ENCODE data around the gene EIF3F.

EIF3F gene

DNA sequence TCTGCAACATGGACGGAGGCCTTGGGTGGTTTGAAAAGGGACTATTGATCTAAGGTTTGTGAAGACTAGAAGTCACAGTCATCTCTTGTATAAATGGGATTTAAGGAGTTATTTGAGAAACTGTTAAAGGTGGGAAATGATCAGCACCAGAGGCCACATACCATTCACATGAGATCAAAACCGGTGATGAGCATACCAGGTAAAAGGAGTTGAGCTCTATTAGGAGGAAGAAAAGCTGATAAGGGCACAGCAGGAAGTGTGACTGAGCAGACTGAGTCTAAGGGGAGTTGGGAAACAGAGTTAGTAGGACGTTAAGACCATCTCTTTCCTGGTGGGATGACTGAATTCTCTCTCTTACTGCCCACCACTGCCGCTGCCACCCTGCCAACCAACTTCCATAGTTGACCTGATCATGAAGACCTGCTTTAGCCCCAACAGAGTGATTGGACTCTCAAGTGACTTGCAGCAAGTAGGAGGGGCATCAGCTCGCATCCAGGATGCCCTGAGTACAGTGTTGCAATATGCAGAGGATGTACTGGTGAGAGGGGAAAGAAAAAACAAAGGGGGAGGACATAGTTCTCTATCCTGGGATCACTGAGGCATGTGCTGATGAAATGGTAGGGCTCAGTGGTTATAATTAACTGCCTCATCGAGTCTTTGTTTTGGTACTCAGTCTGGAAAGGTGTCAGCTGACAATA is 7.6 kb downstream of the EIF3F start:
- no peak for DNase-seq

DNA sequence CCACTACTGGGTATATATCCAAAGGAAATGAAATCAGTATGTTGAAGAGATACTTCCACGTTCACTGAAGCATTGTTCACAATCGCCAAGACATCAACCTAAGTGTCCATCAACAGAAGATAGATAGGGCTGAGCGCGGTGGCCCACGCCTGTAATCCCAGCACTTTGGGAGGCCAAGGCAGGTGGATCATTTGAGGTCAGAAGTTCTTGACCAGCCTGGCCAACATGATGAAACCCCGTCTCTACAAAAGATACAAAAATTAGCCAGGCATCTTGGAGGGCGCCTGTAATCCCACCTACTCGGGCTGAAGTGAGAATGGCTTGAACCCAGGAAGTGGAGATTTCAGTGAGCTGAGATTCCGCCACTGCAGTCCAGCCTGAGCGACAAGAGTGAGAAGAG is 12.7 kb downstream of the EIF3F start:
- DNase-seq = no peak

DNA sequence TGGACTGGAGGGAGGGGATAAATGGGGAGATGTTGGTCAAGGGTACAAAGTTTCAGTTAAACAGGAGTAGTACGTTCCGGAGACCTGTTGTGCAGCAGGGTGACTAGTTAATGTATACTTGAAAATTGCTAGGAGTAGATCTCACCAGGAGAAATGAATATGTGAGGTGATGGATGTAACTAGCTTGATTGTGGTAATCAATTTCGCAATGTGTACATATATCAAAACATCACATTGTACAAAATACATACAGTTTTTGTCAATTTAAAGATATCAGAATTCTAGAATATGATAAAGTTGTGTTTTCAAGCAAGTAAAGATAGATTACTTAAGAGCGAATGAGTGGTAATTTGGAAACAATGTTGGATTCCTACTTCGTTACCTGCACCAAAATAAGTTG is 13.3 kb downstream of the EIF3F start:
- DNase-seq = no peak

- DNase-seq = no peak
Measured at GRCh38 chr11:8002676-8003075, 15.5 kb downstream of the EIF3F start.

DNA sequence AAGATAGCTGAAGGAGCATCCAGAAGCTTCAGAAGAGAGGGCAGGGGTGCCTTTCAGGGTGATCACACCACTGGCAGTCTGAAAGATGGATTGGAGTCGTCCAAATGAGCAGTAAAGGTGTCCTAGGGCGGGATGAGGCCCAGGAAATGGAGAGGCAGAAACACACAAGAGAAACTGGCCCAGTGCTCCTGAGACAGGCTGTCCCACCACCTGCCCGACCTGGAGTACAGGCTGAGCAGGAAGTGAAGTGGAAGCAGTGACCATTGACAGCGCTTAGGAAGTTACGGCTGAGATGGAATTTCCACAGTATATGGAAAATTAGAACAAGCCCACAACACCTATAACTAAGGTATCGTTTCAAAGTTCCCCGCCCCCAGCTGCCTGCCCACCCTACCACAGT is 16.1 kb downstream of the EIF3F start:
- DNase-seq = no peak

GRCh38 chr11:8004008-8004407 is 16.9 kb downstream of the EIF3F start:
- DNase-seq = no peak

- DNase-seq = no peak
Measured at GRCh38 chr11:8005556-8005955, 18.4 kb downstream of the EIF3F start.

- DNase-seq = peak in 31 of 51 donors; percentile 3 to 73 (median 39)
Measured at GRCh38 chr11:8006349-8006977, 19.3 kb downstream of the EIF3F start.

GRCh38 chr11:8008212-8008611 is 21.1 kb downstream of the EIF3F start:
- no peak for DNase-seq

DNA sequence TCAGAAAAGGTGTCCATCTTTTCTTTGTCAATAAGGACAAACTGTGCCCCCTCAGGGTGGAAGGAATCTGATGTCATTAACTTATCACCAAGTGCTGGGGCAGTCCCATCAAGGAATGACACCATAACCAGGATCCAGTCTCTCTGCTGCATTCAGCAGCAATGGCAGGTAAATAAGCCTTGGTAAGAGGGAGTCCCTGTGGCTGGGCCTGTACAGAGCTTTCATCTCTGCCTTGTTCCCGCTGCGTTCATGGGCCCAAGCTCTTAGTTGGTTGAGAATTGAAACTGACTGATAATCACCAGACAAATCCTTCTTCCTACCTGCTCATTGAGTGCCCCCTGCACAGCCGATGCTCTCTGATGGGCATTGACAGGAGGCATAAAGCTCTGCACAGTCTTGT is 22.7 kb downstream of the EIF3F start:
- DNase-seq = no peak

DNA sequence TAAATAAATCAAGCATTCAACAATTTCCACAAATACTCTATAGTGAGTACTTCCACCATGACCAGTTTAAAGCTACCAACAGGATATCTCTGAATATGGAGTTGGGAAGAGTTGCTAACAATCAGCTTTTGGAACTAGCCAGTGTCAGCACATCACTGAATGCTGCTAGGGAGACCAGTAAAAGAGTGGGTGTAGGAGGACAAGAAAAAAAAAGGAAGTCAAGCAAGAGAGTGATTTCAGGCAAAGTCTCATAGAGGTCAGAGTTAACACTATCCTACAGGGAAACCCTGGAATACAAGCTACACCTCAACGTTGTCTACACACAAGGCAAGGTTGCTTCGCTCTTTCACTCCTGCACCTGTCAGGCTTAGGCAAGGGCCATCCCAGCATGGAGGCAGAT is 24.2 kb downstream of the EIF3F start:
- no peak for DNase-seq

DNA sequence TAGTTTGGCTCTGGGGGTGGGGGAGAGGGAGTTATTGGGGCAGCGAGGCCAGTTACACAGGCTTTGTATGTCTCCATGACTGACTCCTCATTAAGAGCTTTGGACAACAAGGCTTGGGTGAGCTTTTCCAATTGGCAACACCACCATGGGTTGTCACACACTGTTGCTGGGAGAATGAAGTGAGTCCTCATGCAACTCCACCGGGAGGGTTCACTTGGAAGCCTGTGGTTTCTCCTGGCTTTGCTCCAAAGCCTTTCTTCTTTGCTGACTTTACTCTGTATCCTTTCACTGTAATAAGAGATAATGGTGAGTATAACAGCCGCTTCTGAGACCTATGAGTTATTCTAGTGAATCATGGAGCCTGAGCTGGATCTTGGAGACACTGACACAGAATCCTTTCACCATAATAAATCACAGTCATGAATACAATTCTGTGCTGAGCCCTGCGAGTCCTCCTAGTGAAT is 24.9 kb downstream of the EIF3F start:
- peak in 13 of 51 donors; percentile 9 to 53 (median 30) for DNase-seq

- DNase-seq = no peak
Measured at GRCh38 chr11:8013833-8014232, 26.7 kb downstream of the EIF3F start.

- no peak for DNase-seq
Measured at GRCh38 chr11:8015753-8016239, 28.7 kb downstream of the EIF3F start.

GRCh38 chr11:8016440-8016839 is 29.3 kb downstream of the EIF3F start:
- no peak for DNase-seq

DNA sequence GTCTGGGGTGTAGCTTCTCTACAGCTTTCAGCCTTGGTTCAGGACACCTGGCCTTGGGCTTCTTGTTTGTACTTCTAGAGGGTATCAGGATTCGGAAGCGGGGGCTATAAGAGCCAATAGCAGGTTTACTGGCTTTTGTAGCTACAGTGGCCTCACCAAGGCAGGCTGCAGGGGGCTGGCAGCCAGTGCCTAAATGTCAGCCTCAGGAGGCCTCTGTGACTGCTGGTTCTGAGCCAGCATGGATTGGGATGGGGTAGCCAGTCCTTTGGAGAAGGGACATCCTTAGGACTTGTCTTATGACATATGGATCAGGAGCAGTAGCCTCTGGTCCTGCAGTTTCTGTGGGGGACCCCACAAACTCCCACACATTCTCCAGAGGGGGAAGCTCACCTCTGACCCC is 29.9 kb downstream of the EIF3F start:
- no peak for DNase-seq

DNA sequence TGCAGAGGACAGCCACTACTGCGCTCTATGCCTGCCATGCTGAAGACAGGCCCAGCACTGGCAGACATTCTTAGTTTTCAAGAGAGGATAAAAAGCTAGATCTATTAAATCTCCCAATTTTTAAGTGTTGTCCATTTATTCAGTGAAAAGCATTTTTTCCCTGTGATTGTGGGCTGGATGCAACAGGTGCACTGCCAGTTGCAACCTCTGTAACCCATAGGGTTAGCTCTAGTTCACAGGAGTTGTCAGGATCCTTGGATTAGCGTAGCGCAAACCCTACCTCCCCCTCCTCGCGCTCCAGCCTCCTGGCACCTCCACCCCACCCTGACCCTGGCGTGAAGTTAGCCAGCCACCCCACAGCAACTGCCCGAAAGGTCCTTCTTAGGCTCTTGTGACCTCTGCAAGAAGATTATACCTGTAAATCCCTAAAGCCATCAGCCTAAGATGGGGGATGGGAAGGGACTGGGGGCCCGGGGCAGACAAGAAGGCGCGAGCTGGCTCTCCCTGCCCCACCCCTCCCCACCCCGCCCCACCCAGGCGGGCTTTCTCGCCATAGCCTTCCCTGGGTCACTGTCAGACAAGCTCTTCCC is 30.9 kb downstream of the EIF3F start:
- peak in 1 of 51 donors; percentile 51 for DNase-seq

DNA sequence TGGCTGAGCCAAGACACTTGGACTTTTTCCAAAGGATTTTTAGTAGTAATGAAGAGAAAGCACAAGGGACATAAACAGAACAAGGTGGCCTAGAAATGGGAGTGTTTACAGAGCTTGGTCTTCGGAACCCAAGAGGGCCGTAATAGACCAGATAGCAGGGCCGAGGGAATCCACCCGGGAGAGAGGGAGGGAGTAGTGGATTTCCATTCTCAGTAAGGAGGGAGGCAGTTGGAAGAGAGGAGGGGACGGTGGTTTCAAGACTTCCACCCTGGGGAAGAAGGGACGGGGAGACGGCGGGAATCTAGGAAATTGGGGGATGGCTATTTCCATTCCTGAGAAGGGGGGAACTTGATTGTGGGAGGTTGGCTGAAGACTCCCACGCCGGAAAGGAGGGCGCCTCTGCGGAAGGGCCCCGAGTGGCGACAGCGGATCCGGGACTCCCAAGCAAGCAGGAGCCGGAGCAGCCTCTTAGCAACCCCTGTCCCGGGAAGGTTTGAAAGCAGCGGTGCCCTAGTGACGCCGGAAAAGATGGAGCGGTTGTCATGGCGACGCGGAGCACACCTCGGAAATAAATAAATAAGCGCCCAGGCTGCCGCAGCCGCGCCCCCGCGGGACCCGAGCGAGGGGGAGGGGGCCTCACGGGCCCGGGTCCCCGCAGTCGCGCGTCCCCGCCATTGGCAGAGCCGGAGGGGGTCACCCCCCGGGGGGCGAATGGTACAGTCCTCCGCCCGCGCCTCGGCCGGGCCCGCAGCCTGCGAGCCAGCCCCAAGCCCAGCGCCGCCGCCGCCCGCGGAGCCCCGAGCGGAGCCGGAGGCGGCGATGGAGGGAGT is 31.6 kb downstream of the EIF3F start:
- DNase-seq = peak in 44 of 51 donors; percentile 21 to 80 (median 56)

- peak in 20 of 51 donors; percentile 13 to 61 (median 36) for DNase-seq
Measured at GRCh38 chr11:8019314-8020243, 32.4 kb downstream of the EIF3F start.

- DNase-seq = no peak
Measured at GRCh38 chr11:8020244-8020597, 33.1 kb downstream of the EIF3F start.

DNA sequence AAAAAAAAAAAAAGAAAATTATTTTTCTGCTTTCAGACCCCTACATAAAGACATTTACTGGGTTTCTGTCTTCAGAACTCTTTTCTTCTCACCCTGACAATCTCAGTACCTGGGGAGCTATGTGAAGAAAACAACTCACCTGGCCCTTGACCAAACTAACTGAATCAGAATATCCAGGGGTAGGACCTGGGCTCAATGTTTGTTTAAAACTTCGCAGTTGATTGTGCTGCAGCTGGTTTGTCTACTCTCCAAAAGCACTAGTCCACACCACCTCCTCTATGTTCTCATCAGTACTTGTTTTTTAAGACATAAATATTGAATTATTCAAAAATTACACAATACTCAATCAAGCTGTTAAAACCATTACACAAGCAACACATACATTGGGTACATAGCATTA is 34.8 kb downstream of the EIF3F start:
- no peak for DNase-seq

All from hypothalamus (tissue), 51 donors.